ENCODE results near the gene CABP4.

CABP4 gene

GRCh38 chr11:67436459-67437081 lies 18.6 kb upstream of the CABP4 start:
- DNase-seq: no peak

DNA sequence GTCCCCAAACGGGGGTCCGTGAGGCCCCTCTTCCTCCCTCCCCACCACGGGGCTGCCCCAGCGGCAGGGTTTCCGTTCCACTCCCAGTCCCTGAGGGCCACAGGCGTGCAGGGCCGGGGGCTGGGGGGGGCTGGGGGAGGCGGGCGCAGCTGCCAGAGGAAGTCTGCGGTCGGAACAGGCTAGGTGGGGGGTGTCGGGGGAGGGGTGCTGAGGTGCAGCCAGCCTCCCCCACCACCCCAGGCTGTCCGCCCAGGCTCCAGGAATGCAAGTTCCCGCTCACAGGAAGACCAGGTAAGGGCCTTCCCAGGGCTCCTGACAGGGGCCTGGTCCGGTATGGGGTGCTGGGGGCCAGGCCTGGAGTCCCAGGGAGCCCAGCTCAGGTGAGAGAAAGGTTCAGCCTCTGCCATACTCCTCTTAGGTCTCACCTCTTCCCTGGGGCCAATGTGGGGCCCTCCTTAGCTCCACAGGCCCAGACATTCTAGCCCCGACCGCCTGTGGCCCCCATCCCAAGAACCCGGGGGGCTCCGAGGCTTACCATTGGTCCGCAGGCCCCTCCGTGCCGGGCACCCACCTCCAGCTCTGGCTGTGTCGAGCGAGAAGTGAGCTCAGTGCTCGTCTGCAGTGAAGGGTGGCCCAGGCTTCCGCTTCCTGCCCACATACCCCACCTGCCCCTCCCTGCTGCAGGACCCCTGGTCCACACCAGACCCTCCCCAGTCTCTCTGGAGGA lies 17.9 kb upstream of the CABP4 start, which contains the start of gene PTPRCAP:
Gene PTPRCAP, minus strand, starts transcription at position 601 of the 727 bp plus-strand sequence. Its CDS starts 63 bp downstream, at position 538.
- no peak for DNase-seq

- DNase-seq: no peak
Observed at GRCh38 chr11:67437809-67438157, 17.4 kb upstream of the CABP4 start.

DNA sequence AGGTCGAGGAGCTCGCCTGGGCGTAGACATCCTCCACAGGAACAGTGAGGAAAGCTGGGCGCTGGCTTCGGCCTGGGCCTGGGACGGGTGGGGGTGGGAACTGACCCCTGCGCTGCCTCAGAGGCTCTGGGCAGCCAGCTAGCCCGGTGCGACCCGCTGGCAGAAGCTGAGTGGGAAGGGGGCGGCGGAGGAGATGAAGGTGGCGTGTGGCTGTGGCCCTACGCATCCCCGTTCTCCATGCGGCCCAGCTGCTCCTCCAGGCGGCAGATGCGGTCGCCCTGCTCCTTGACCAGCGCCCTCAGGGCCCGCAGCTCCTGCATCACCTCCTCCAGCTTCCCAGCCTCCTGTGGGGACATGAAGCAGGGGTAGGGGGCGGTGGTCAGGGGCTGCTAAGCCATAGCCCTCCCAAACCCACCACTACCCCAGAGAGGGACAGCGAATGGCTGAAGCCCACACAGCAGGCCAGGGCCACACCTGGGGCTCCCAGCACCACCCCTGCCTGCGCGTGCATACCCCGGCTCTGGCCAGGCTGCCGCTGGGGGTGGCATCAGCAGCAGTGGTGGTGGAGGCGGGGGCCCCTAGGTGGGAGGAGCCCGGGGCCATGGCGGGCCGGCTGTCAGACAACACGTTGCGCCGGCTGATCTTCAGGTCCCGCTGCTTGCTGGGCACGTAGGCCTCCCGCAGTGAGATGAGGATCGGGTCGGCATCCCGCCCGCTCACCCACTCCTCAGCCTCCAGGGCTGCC lies 16.8 kb upstream of the CABP4 start:
- no peak for DNase-seq

GRCh38 chr11:67439321-67440228 lies 15.6 kb upstream of the CABP4 start:
- DNase-seq: no peak

DNA sequence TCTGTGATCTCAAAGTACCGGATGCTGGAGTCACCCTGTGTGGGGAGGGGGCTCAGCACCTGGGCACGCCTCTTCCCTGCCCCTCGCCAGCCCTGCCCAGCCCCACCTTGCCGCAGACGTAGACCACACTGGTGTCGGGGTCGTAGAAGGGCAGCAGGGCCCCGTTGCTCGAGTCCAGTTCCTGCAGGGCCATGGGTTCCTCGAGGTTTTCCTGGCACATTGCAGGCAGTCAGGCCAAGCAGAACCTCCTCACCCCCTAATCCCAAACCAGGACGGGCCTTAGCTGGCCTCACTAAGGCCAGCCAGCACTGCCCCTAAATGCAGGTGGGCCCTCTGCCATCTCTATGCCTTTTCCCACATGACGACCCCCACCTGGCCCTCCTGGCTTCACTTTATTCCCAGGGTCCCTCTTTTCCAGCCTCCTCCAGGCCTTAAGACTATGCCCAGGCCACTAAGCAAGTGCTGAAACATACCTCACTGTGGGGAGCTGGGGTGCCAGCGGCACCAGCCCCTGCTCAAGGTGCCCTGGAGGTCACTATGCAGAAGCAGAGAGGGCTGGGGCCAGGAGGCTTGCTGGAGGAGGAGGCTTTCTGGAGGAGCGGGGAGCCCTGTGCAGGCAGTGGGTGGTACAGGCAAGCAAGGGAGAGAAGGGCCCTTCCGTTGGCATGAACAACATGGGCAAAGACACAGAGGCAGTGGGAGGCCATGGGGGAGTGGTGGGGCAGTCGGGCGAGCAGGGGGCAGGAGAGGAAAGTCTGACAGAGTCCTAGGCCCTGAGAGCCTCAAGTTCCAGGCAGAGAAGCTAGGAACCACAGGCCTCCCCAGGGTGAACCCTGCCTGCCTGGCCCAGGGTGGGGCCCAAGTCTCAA lies 14.7 kb upstream of the CABP4 start:
- DNase-seq: no peak

- DNase-seq: no peak
Observed at GRCh38 chr11:67441098-67441563, 14.0 kb upstream of the CABP4 start.

DNA sequence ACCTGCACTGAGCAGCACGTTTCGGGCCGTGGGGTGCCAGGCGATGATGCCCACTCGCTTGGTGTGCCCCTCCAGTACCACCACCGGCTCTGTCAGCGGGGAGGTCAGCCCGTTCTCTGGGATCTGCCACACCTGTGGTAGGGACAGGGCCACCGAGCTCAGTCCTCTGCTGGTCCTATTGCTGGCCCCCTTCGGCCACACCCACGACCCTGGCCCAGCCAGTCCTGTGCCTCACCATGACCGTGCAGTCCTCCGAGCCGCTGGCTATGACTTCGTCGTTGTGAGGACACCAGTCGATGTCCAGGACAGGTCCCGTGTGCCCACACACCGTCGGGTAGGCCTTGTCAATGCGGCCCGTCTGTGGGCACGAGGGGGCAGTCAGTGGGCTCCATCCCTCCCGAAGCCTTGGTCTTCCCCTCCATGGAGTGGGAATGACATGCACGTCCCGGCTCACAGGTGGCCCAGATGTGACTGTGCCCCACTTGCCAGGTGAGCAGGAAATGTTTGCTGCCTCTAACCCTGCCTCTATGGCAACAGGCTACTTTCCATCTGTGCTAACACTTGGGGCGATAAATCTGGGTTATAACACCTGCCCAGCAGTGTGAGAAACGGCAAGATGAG lies 13.3 kb upstream of the CABP4 start:
- no peak for DNase-seq

DNA sequence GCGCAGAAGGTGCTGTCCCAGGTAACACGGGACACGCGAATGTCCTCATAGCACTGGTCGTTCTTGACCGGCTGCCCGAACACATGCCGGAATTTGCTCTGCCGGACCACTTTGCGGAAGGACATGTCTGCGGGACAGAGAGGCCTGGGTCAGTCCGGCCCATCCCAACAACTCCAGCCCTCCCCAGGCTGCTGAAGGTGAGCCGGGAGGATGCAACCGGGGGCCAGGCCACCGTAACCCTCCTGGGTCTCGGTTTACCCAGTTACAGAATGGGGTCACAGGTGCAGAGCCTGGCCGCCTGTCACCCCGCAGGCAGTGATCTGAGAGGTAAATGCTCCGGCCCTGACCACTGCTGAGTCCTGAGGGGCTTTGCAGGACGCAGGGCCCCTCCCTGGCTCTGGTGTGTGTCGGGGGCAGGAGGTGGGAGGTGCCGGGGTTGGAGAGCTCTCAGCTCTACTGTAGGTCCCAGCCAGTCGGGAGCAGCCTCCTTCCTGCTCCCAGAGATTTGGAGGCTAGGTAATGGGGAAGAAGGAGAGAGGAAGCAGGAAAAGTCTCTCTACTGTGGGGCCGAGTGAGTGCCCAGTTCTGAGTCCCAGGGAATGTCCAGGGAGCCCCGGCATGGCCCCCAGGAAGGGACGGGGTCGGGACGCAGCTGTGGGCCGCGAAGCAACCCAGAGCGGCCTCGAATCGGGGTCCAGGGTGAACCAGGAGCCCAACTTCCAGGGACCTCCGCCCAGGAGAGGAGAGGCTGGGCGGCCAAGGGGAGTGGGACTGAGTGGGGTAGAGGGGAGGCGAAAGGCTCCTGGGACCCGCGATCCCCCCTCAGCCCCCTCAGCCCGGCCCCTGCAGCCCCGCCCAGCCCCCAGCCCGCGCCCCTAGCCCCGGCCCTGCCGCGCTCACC lies 12.4 kb upstream of the CABP4 start:
- DNase-seq: no peak

GRCh38 chr11:67445515-67445914 lies 9.6 kb upstream of the CABP4 start:
- DNase-seq: no peak

- DNase-seq: no peak
Observed at GRCh38 chr11:67448220-67448609, 6.9 kb upstream of the CABP4 start.

- no peak for DNase-seq
Observed at GRCh38 chr11:67449116-67449844, 5.9 kb upstream of the CABP4 start.

GRCh38 chr11:67450796-67451657 lies 4.1 kb upstream of the CABP4 start:
- no peak for DNase-seq

DNA sequence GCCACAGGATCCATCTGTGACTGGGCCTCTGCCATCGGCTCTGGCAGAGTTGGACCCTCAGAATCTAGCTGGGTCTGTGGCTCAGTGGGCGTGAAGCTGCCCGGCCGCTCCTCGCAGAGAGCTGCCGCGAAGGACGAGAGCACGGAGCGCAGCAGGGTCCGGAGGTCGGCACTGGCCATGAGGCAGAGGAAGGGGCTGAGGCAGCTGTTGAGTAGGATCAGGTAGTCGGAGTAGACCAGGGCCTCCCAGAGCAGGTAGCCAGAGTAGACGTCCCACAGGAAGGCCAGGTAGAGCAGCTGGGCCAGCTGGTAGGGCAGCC lies 3.5 kb upstream of the CABP4 start:
- DNase-seq: no peak

GRCh38 chr11:67452141-67452952 lies 2.8 kb upstream of the CABP4 start, which contains the start of gene GPR152:
Gene GPR152, minus strand, starts transcription at chr11:67452729. Its CDS starts 5 bp downstream, at chr11:67452724.
- DNase-seq: no peak

GRCh38 chr11:67453816-67454732 lies 1.1 kb upstream of the CABP4 start:
- no peak for DNase-seq

All from NCI-H1105 treated with DMSO at 0.1 percent for 48 hours (cell line).